GM19397 (cell line): ENCODE results near the gene ADGRL3.
"Not testable (repeated sequence)": the region's sequence is repeated elsewhere in the genome, so short reads cannot be mapped to it uniquely, and the experiment has no call there.

Source experiments
- ATAC-seq: cut with Tn5 transposase; IDR thresholded peaks from one replicate; pipeline ENCODE4 v1.9.1; 2021; ENCODE audit warnings: mild to moderate bottlenecking, moderate library complexity; ENCODE audit not compliant: unreplicated experiment

ADGRL3 gene

GRCh38 chr4:61714387-61714911, 514.3 kb downstream of the ADGRL3 start:
- no peak for ATAC-seq

GRCh38 chr4:61716426-61716825, 516.3 kb downstream of the ADGRL3 start:
- no peak for ATAC-seq

GRCh38 chr4:61723492-61723891, 523.4 kb downstream of the ADGRL3 start:
- ATAC-seq = no peak

- ATAC-seq = no peak
These were observed 527.2 kb downstream of the ADGRL3 start for GRCh38 chr4:61727286-61727685.

- ATAC-seq = no peak
These were observed 534.3 kb downstream of the ADGRL3 start for GRCh38 chr4:61734409-61734808.

GRCh38 chr4:61739887-61740286, 539.8 kb downstream of the ADGRL3 start:
- ATAC-seq = no peak

- no peak for ATAC-seq
These were observed 540.8 kb downstream of the ADGRL3 start for GRCh38 chr4:61740886-61741285.

GRCh38 chr4:61741327-61742096, 541.4 kb downstream of the ADGRL3 start:
- ATAC-seq = no peak

- ATAC-seq = no peak
These were observed 550.7 kb downstream of the ADGRL3 start for GRCh38 chr4:61750810-61751209.

GRCh38 chr4:61752617-61753016, 552.5 kb downstream of the ADGRL3 start:
- ATAC-seq = no peak

- ATAC-seq = no peak
These were observed 553.6 kb downstream of the ADGRL3 start for GRCh38 chr4:61753739-61754138.

GRCh38 chr4:61756937-61757336, 556.8 kb downstream of the ADGRL3 start:
- ATAC-seq = not testable (repeated sequence)

- not testable (repeated sequence) for ATAC-seq
These were observed 557.9 kb downstream of the ADGRL3 start for GRCh38 chr4:61757983-61758382.

- not testable (repeated sequence) for ATAC-seq
These were observed 558.5 kb downstream of the ADGRL3 start for GRCh38 chr4:61758596-61758995.

- not testable (repeated sequence) for ATAC-seq
These were observed 559.1 kb downstream of the ADGRL3 start for GRCh38 chr4:61759245-61759644.

- not testable (repeated sequence) for ATAC-seq
These were observed 559.8 kb downstream of the ADGRL3 start for GRCh38 chr4:61759885-61760284.

- ATAC-seq = no peak
These were observed 560.7 kb downstream of the ADGRL3 start for GRCh38 chr4:61760820-61761219.

- no peak for ATAC-seq
These were observed 562.8 kb downstream of the ADGRL3 start for GRCh38 chr4:61762722-61763627.

GRCh38 chr4:61763682-61764081, 563.6 kb downstream of the ADGRL3 start:
- ATAC-seq = no peak

GRCh38 chr4:61764090-61764489, 564.0 kb downstream of the ADGRL3 start:
- ATAC-seq = not testable (repeated sequence)

- ATAC-seq = not testable (repeated sequence)
These were observed 569.5 kb downstream of the ADGRL3 start for GRCh38 chr4:61769444-61770167.
